Measurements from ENCODE around the gene CLUH.

DNA sequence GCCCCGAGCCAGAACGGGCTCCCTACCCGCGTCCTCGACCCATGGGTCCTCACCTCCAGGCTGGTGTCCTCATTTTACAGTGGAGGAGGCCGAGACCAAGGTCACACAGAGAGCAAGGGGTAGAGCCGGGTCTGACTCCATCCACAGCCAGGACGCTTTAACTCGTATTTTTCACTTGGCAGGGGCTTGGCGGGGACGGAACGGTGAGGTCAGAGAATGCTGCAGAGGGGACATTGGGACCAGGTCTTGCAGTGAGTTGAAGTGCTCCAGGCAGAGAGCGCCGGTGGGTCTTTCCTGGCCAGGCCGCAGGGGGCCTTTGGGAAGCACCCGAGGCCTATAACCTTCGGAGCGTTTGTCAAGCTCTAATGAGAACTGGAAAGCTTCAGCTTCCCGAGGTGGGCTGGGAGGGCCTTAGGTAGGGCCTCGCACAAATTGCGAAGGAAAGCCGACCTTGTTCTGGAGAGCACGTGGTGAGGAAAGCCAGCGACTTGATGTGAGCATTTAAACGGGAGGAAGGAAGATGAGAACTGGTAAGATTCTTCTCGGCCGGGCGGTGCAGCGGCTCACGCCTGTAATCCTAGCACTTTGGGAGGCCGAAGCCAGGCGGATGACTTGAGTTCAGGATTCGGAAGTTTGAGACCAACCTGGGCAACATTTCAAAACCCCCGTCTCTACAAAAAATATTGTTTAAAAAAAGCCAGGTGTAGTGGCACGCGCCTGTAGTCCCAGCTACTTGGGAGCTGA lies 908 bp upstream of the CLUH start:
- TF ChIP-seq CTCF (IDR thresholded peaks at IDR 0.05; ENCODE audit: low read depth, low read length) (no peak), EZH2phosphoT487 (IDR thresholded peaks at IDR 0.05; ENCODE audit: low read depth) (no peak)
